ENCODE results near the gene PPP1R16B.

Gene PPP1R16B

DNA sequence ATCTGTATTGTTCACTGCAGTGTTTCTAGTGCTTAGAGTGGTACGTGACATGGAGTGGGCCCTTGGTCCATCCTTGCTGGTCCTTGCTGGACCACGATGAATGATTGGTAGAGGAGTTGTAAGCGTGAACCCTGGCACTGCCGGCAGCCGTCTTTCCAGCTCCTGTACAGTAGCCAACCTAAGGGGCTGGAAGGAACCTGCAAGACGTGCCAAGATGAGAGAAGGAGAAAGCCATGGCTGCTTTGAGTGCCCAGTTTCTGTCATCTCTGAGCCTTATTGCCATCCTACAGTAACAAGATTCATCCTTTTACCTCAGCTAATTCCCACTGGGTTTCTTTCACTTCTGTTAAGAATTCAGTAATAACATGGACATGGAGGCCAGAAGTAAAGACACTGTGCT, 162.6 kb downstream of the PPP1R16B start:
- DNase-seq (ENCODE audit: low read depth) = no peak

GRCh38 chr20:38969708-38970107, 164.2 kb downstream of the PPP1R16B start:
- DNase-seq (ENCODE audit: low read depth) = no peak

DNA sequence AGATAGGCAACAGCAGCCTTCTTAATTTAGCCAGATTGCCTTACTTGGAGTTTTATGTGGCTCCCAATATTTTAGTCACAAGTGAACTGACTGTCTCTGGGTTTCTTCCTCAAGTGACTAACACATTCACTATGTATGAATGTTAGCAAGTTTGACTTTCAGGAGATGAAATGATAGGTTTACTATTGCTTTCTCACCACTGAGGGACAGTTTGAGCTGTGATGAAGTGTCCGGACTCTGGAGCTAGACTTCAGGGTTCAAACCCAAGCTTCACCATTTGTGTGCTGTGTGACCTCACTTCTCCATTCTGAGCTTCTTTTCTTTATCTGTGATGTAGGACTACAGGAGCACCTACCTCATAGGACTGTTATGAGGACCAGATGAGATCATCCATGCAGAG, 164.8 kb downstream of the PPP1R16B start:
- no peak for DNase-seq (ENCODE audit: low read depth)
